Mononuclear cell (primary cell): ENCODE results near the gene WDR7. TPM values are rescaled to one million over a fixed set of nuclear protein-coding genes. Genes with fewer than 3 reads are reported as not detected.

Experiments used
- H3K27me3 ChIP-seq: 2 replicates; pipeline ENCODE4 v1.6.0; 2011; ENCODE audit warnings: low read length, control low read depth; ENCODE audit not compliant: insufficient read depth
- H3K4me1 ChIP-seq: 2 replicates; pipeline ENCODE4 v1.5.1; 2011; ENCODE audit warnings: mild to moderate bottlenecking, low read length, control low read depth; ENCODE audit not compliant: insufficient read depth
- H3K4me3 ChIP-seq: 2 replicates; pipeline ENCODE4 v1.5.1; 2011; ENCODE audit warnings: mild to moderate bottlenecking, low read length, moderate library complexity
- H3K9me3 ChIP-seq: 2 replicates; pipeline ENCODE4 v1.5.1; 2011; ENCODE audit warnings: low read depth, mild to moderate bottlenecking, control low read depth, low read length
- total RNA-seq: library from RNA; depleted of rRNA; stranded (reverse); fragments of >200 nt; gene quantifications from one replicate; pipeline ENCODE4 v1.2.3, GENCODE V29; 2012

The WDR7 gene
- total RNA-seq, 1 donor = 52.7 TPM

DNA sequence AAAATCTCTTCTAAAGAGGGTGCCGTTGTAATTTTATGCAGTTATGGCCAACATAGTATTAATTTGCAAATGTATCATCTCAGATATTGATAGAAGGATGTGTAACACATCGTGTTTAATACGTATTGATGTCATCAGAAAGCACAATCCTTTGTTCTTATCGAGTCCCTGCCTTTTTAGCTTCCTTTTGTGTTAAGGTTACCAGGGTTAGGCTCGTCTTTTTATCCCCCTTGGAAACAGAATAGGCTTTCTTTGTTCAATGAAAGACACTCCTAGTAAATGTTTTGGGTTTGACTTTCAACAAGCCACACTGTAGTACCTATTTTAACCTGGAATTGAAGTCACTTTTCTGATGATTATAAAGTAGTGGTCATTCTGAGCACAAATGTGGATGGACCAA, 136.2 kb downstream of the WDR7 start:
- Histone ChIP-seq H3K4me1 (no peaks in the 10 kb centered on the region), H3K4me3 (no peak overlapping the region), H3K9me3 (no peaks in the 10 kb centered on the region), H3K27me3 (no peaks in the 10 kb centered on the region)

DNA sequence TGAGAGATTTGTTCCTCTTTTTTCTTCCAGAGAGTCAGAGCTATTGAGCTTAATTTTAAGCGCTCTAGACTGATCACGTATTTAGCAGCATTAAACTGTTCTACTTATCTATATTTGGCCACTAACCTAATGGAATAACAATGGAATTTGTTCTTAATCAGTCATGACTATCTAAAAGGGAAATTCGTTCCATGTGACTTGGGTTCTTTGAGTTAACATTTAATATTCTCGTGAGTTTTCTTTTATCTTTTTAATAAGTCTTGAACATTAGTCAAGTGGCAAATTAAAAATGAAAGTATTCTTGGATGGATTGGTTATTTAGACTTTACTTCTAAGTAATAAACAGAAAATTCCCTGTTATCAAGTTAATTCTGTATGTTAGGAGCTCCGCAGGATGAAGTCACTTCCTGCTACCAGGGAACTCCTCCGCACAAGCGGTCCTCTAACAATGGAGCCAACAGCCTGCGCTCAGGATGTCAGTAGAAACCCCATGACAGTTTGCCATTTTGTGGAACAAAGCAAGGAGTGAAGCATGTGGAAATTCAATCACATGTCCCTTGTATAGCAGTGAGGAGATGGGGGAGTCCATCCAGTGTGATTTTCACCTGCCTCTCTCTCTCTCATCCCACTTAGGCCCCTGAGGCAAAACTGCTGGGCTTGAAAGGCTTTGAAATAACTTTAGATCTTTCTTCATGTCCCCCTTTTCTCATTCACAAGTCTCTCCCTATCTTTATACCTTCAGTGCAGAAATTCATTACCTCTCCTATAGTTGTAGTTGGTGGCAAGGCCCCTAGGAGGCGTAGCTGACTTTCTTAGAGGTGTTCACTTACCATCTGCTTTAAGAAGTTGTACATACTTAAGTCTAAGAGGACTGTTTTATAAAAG, 138.1 kb downstream of the WDR7 start:
- H3K9me3 ChIP-seq = no peaks in the 10 kb centered on the region
- no peaks in the 10 kb centered on the region for H3K27me3 ChIP-seq
- H3K4me1 ChIP-seq = no peaks in the 10 kb centered on the region
- H3K4me3 ChIP-seq = no peak overlapping the region

DNA sequence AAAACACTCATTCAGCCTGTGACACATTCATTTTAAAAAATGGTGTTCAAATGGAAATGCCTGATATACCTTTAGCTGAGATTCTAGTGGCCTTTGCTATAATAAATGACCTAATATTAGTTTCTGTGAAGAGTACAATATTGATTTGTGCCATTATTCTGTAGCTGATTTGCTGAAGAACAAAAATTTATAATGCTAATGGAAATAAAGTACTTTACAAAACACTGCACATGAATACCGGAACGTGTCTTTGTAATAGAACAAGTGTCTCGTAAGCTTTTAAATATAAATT, 138.7 kb downstream of the WDR7 start:
- Histone ChIP-seq H3K9me3 (no peaks in the 10 kb centered on the region), H3K27me3 (no peaks in the 10 kb centered on the region), H3K4me1 (no peaks in the 10 kb centered on the region), H3K4me3 (no peak overlapping the region)

GRCh38 chr18:56795381-56795780, 144.2 kb downstream of the WDR7 start:
- Histone ChIP-seq H3K4me1 (no peaks in the 10 kb centered on the region), H3K4me3 (no peak overlapping the region), H3K27me3 (no peaks in the 10 kb centered on the region), H3K9me3 (no peaks in the 10 kb centered on the region)

- Histone ChIP-seq H3K9me3 (no peaks in the 10 kb centered on the region), H3K4me3 (no peak overlapping the region), H3K4me1 (no peaks in the 10 kb centered on the region), H3K27me3 (no peaks in the 10 kb centered on the region)
Measured at GRCh38 chr18:56799756-56800155, 148.6 kb downstream of the WDR7 start.

DNA sequence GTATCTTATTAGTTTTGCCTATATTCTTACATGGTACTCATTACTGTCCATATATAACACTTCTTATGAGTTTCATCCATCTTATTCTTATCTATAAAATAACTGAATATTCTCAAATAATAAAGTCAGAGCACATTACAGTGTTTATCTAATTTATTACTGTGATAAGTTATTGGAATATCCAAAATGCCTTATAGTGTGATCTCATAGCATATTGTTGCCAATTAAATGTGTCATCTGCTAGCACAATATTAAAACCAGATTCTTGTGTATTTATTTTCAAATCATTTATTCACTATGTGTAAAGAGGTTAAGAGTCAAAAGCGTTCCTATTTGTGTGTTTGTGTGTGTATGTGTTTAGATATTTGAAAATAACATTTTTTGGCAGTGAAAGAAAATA, 151.9 kb downstream of the WDR7 start:
- H3K27me3 ChIP-seq = no peaks in the 10 kb centered on the region
- no peaks in the 10 kb centered on the region for H3K9me3 ChIP-seq
- H3K4me1 ChIP-seq = no peaks in the 10 kb centered on the region
- no peak overlapping the region for H3K4me3 ChIP-seq

GRCh38 chr18:56804395-56804794, 153.2 kb downstream of the WDR7 start:
- Histone ChIP-seq H3K4me3 (no peak overlapping the region), H3K4me1 (no peaks in the 10 kb centered on the region), H3K27me3 (no peaks in the 10 kb centered on the region), H3K9me3 (no peaks in the 10 kb centered on the region)

DNA sequence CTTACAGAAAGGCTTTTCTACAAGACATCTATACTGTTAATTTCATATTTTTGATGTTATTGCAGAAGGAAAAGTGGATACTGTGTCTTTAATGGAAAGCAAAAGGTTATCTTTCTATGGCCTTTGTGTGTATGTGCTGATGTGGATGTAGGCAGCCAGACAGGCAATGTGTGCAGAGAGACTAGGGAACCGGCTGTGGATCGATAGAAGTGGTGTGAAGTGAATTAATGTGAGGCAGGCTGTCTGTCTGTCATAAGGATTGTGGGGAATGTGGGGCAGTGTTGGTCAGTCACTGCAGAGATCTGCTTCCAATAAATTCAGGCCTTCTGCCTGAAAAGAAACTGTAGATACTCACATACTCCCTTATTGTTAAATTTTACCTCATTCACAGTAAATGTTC, 156.7 kb downstream of the WDR7 start:
- Histone ChIP-seq H3K4me1 (no peaks in the 10 kb centered on the region), H3K4me3 (no peak overlapping the region), H3K9me3 (no peaks in the 10 kb centered on the region), H3K27me3 (no peaks in the 10 kb centered on the region)

DNA sequence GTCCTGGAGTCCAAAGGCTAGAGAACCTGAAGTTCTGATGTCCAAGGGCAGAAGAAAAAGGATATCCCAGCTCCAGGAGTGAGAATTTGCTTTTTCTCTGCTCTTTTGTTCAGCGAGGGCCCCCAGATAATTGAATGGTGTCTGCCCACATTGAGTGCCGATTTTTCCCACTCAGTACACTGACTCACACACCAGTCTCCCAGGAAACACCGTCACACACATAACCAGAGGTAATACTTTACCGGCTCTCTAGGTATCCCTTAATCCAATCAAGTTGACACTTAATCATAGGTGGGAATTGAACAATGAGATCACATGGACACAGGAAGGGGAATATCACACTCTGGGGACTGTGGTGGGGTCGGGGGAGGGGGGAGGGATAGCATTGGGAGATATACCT, 161.5 kb downstream of the WDR7 start:
- H3K27me3 ChIP-seq = no peaks in the 10 kb centered on the region
- H3K4me3 ChIP-seq = no peak overlapping the region
- no peaks in the 10 kb centered on the region for H3K4me1 ChIP-seq
- no peaks in the 10 kb centered on the region for H3K9me3 ChIP-seq

- Histone ChIP-seq H3K4me1 (no peaks in the 10 kb centered on the region), H3K27me3 (no peaks in the 10 kb centered on the region), H3K9me3 (no peaks in the 10 kb centered on the region), H3K4me3 (no peak overlapping the region)
Measured at GRCh38 chr18:56815926-56816325, 164.8 kb downstream of the WDR7 start.

- H3K4me1 ChIP-seq = peaks cover 14% of the 10 kb centered on the region
- H3K27me3 ChIP-seq = no peaks in the 10 kb centered on the region
- H3K4me3 ChIP-seq = no peak overlapping the region
- no peaks in the 10 kb centered on the region for H3K9me3 ChIP-seq
Measured at GRCh38 chr18:56823986-56824565, 172.9 kb downstream of the WDR7 start.

GRCh38 chr18:56825321-56825720, 174.2 kb downstream of the WDR7 start:
- no peak overlapping the region for H3K4me3 ChIP-seq

DNA sequence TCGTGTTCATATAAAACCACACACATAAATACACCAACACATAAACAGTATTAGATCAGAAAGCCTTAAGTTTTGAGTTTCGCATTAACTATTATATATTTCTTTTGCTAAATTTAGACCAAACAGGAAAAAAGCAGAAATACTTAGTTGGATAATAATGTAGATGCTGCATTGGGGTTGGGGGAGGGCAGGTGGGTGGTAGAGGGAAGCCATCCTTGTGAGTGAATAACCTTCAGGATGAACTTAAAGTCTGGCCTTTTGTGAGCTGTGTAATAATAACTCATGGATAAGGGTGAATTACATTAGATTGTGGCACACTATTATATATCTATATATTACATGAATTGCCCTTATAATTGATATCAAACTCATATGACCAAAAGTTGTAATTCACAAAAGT, 174.7 kb downstream of the WDR7 start:
- Histone ChIP-seq H3K27me3 (no peaks in the 10 kb centered on the region), H3K4me1 (peaks cover 14% of the 10 kb centered on the region), H3K4me3 (no peak overlapping the region), H3K9me3 (no peaks in the 10 kb centered on the region)

More at GRCh38 chr18:56825321-56825720, 174.2 kb downstream of the WDR7 start:
- Histone ChIP-seq H3K4me1 (peaks cover 14% of the 10 kb centered on the region), H3K27me3 (no peaks in the 10 kb centered on the region), H3K9me3 (no peaks in the 10 kb centered on the region)

DNA sequence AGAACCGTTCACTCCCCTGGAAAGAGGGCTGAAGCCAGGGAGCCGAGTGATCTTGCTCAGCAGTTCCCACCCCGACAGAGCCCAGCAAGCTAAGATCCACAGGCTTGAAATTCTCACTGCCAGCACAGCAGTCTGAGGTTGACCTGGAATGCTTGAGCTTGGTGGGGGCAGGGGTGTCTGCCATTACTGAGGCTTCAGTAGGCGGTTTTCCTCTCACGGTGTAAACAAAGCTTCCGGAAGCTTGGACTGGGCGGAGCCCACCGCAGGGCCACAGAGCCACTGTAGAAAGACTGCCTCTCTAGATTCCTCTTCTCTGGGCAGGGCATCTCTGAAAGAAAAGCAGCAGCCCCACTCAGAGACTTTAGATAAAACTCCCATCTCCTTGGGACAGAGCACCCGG, 180.8 kb downstream of the WDR7 start:
- Histone ChIP-seq H3K27me3 (no peaks in the 10 kb centered on the region), H3K4me3 (no peak overlapping the region)

DNA sequence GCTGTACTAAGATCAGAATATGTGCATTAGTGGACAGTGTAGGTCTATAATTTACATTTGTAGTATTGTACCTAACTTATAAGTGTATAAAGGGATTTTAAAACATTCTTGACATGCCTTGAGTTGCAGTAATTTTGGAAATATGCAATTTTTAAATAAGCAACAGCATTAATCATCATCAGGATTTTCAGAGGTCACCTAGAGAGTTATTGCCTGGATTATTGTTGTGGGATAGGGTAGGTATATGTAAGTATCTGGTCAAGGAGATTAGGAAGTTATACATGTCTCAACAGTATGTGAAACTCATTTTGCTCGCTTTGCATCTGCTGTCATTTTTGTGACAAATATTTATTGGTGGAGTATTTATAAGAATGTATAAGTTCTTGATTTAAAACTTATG, 184.2 kb downstream of the WDR7 start:
- Histone ChIP-seq H3K27me3 (no peaks in the 10 kb centered on the region), H3K4me1 (no peaks in the 10 kb centered on the region), H3K9me3 (no peaks in the 10 kb centered on the region), H3K4me3 (no peak overlapping the region)

More for the DNA sequence above, 180.8 kb downstream of the WDR7 start:
- no peaks in the 10 kb centered on the region for H3K9me3 ChIP-seq
- H3K4me1 ChIP-seq = no peaks in the 10 kb centered on the region

- no peaks in the 10 kb centered on the region for H3K4me1 ChIP-seq
- H3K27me3 ChIP-seq = no peaks in the 10 kb centered on the region
- H3K4me3 ChIP-seq = no peak overlapping the region
- H3K9me3 ChIP-seq = no peaks in the 10 kb centered on the region
Measured at GRCh38 chr18:56836173-56836572, 185.0 kb downstream of the WDR7 start.
